ENCODE data around the gene CELA2A. TPM values are rescaled to one million over a fixed set of nuclear protein-coding genes. Genes with fewer than 3 reads are reported as not detected.
A peak's percentile ranks its signal among the peaks of the same experiment; 100 is the strongest.
"Not testable (repeated sequence)": the region's sequence is repeated elsewhere in the genome, so short reads cannot be mapped to it uniquely, and the experiment has no call there.

Gene CELA2A
- total and polyA plus RNA-seq, 4 donors = 0.72 TPM; not detected in 3

- DNase-seq (ENCODE audit: low read depth in 4 of 6, low spot score in 6 of 6) = no peak
Observed at GRCh38 chr1:15431571-15431948, 25.0 kb upstream of the CELA2A start.

GRCh38 chr1:15432324-15432723 lies 24.2 kb upstream of the CELA2A start:
- DNase-seq (ENCODE audit: low read depth in 4 of 6, low spot score in 6 of 6) = peak in 1 of 6 donors; percentile 16
- Histone ChIP-seq H3K4me3 (ENCODE audit: low read depth, low read length) (no peak overlapping the region), H3K4me1 (ENCODE audit: control insufficient read depth, insufficient read depth, low read length) (peaks cover 22% of the 10 kb centered on the region), H3K9me3 (ENCODE audit: control insufficient read depth, insufficient read depth, low read length) (no peaks in the 10 kb centered on the region), H3K27me3 (ENCODE audit: control insufficient read depth, insufficient read depth, low read length) (no peaks in the 10 kb centered on the region), H3K27ac (ENCODE audit: low read depth, low read length) (no peak overlapping the region), H3K36me3 (ENCODE audit: control insufficient read depth, insufficient read depth, low read length) (peaks cover 41% of the 10 kb centered on the region)
- 43% methylated on average over 8 of the region's 9 CpGs for WGBS (ENCODE audit: insufficient coverage)

More at GRCh38 chr1:15431571-15431948, 25.0 kb upstream of the CELA2A start:
- H3K27me3 ChIP-seq (ENCODE audit: control insufficient read depth, insufficient read depth, low read length) = no peaks in the 10 kb centered on the region
- whole genome bisulfite sequencing (ENCODE audit: insufficient coverage) = 100% methylated on average over 1 of the region's 4 CpGs
- H3K4me1 ChIP-seq (ENCODE audit: control insufficient read depth, insufficient read depth, low read length) = peaks cover 30% of the 10 kb centered on the region
- H3K9me3 ChIP-seq (ENCODE audit: control insufficient read depth, insufficient read depth, low read length) = no peaks in the 10 kb centered on the region
- H3K27ac ChIP-seq (ENCODE audit: low read depth, low read length) = no peak overlapping the region
- H3K36me3 ChIP-seq (ENCODE audit: control insufficient read depth, insufficient read depth, low read length) = peaks cover 49% of the 10 kb centered on the region
- H3K4me3 ChIP-seq (ENCODE audit: low read depth, low read length) = no peak overlapping the region

GRCh38 chr1:15433471-15433870 lies 23.1 kb upstream of the CELA2A start:
- H3K4me3 ChIP-seq (ENCODE audit: low read depth, low read length) = no peak overlapping the region
- 66% methylated on average over 8 of the region's 9 CpGs for WGBS (ENCODE audit: insufficient coverage)
- no peak for DNase-seq (ENCODE audit: low read depth in 4 of 6, low spot score in 6 of 6)
- peaks cover 31% of the 10 kb centered on the region for H3K36me3 ChIP-seq (ENCODE audit: control insufficient read depth, insufficient read depth, low read length)
- H3K9me3 ChIP-seq (ENCODE audit: control insufficient read depth, insufficient read depth, low read length) = no peaks in the 10 kb centered on the region
- H3K27ac ChIP-seq (ENCODE audit: low read depth, low read length) = no peak overlapping the region
- no peaks in the 10 kb centered on the region for H3K27me3 ChIP-seq (ENCODE audit: control insufficient read depth, insufficient read depth, low read length)
- peaks cover 16% of the 10 kb centered on the region for H3K4me1 ChIP-seq (ENCODE audit: control insufficient read depth, insufficient read depth, low read length)

- not testable (repeated sequence) for H3K4me3 ChIP-seq (ENCODE audit: low read depth, low read length); H3K27me3 ChIP-seq (ENCODE audit: control insufficient read depth, insufficient read depth, low read length); H3K9me3 ChIP-seq (ENCODE audit: control insufficient read depth, insufficient read depth, low read length); H3K27ac ChIP-seq (ENCODE audit: low read depth, low read length); DNase-seq (ENCODE audit: low read depth in 4 of 6, low spot score in 6 of 6)
- 72% methylated on average over 6 of the region's 8 CpGs for WGBS (ENCODE audit: insufficient coverage)
- peaks cover 18% of the 10 kb centered on the region for H3K36me3 ChIP-seq (ENCODE audit: control insufficient read depth, insufficient read depth, low read length)
- H3K4me1 ChIP-seq (ENCODE audit: control insufficient read depth, insufficient read depth, low read length) = peaks cover 10% of the 10 kb centered on the region
Observed at GRCh38 chr1:15434739-15435138, 21.8 kb upstream of the CELA2A start.

DNA sequence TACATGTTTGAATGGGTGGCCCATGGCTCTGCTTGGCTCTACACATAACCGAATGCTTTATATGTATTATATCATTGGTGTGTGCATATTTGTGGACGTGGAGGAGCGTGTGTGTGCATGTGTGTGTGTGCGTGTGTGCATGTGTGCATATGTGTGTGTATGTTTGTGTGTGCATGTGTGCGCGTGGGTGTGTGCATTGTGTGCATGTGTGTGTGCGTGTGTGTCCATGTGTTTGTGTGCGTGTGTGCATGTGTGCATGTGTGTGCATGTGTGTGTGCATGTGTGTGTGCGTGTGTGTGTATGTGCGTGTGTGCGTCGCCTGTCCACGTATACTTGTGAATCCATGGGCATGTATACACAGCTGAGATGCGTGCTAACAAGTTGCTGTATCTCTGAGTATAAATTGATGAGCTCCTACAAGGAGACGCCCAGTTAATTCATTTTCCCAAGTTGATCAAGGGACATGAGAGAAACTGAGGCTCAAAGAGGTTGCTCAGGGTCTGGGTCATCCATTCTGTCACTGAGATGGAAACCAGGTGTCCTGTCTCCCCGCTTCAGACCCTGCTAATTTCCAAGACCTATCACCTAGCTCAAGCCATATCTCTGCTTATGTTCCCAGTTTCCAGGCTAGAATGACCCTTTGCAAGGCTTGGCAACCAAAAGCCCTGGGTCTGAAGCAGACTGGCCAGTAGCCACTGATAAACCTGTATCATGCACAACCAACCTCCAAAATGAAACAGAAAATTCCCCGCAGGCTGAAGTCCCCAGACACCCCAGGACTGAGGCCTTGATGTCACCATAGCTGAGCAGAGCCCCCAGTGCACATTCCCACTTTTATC lies 21.1 kb upstream of the CELA2A start:
- Histone ChIP-seq H3K27me3 (ENCODE audit: control insufficient read depth, insufficient read depth, low read length) (no peaks in the 10 kb centered on the region), H3K9me3 (ENCODE audit: control insufficient read depth, insufficient read depth, low read length) (no peaks in the 10 kb centered on the region), H3K4me1 (ENCODE audit: control insufficient read depth, insufficient read depth, low read length) (peaks cover 10% of the 10 kb centered on the region), H3K36me3 (ENCODE audit: control insufficient read depth, insufficient read depth, low read length) (peaks cover 11% of the 10 kb centered on the region), H3K27ac (ENCODE audit: low read depth, low read length) (no peak overlapping the region), H3K4me3 (ENCODE audit: low read depth, low read length) (no peak overlapping the region)
- WGBS (ENCODE audit: insufficient coverage) = 92% methylated on average over 16 of the region's 17 CpGs
- DNase-seq (ENCODE audit: low read depth in 4 of 6, low spot score in 6 of 6) = no peak

GRCh38 chr1:15436881-15437442 lies 19.6 kb upstream of the CELA2A start:
- 88% methylated on average over 6 of the region's 6 CpGs for WGBS (ENCODE audit: insufficient coverage)
- peak in 1 of 6 donors; percentile 17 for DNase-seq (ENCODE audit: low read depth in 4 of 6, low spot score in 6 of 6)

DNA sequence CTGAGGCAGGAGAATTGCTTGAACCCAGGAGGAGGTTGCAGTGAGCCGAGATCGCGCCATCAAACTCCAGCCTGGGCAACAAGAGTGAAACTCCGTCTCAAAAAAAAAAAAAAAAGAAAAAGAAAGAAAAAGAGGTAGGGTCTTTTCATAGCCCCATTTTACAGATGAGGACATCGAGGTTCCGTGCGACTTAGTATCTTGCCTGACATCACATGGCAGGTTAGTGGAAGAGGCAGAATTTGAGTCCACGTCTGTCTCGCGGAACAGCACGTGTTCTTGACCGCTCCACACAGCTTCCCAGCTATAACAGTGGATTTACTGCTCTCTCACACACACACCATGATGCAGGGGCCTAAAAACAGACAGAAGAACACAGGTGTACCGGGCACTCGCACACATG lies 17.2 kb upstream of the CELA2A start:
- H3K27ac ChIP-seq (ENCODE audit: low read depth, low read length) = no peak overlapping the region
- H3K4me3 ChIP-seq (ENCODE audit: low read depth, low read length) = no peak overlapping the region
- no peak for DNase-seq (ENCODE audit: low read depth in 4 of 6, low spot score in 6 of 6)
- no peaks in the 10 kb centered on the region for H3K27me3 ChIP-seq (ENCODE audit: control insufficient read depth, insufficient read depth, low read length)
- no CpG with 5 or more reads among the region's 14 CpGs for WGBS (ENCODE audit: insufficient coverage)
- no peaks in the 10 kb centered on the region for H3K36me3 ChIP-seq (ENCODE audit: control insufficient read depth, insufficient read depth, low read length)
- no peaks in the 10 kb centered on the region for H3K9me3 ChIP-seq (ENCODE audit: control insufficient read depth, insufficient read depth, low read length)
- H3K4me1 ChIP-seq (ENCODE audit: control insufficient read depth, insufficient read depth, low read length) = no peaks in the 10 kb centered on the region

More at GRCh38 chr1:15436881-15437442, 19.6 kb upstream of the CELA2A start:
- H3K27ac ChIP-seq (ENCODE audit: low read depth, low read length) = no peak overlapping the region
- H3K9me3 ChIP-seq (ENCODE audit: control insufficient read depth, insufficient read depth, low read length) = no peaks in the 10 kb centered on the region
- no peaks in the 10 kb centered on the region for H3K27me3 ChIP-seq (ENCODE audit: control insufficient read depth, insufficient read depth, low read length)
- H3K4me1 ChIP-seq (ENCODE audit: control insufficient read depth, insufficient read depth, low read length) = peaks cover 6% of the 10 kb centered on the region
- H3K4me3 ChIP-seq (ENCODE audit: low read depth, low read length) = no peak overlapping the region
- H3K36me3 ChIP-seq (ENCODE audit: control insufficient read depth, insufficient read depth, low read length) = no peaks in the 10 kb centered on the region

DNA sequence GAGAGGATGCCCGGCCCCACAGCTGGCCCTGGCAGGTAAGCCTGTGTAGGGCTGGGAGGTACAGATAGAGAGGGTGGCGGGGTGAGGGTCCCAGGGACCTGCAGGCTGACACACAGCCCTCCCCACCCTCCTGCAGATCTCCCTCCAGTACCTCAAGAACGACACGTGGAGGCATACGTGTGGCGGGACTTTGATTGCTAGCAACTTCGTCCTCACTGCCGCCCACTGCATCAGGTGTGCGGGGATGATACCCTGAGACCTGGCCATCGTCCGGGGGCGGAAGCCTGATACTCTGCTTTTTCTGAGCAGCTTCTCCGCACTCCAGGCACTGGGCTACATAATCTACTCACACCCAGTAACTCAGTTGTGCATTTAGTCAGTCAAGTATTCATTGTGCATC lies 16.2 kb upstream of the CELA2A start:
- Histone ChIP-seq H3K36me3 (ENCODE audit: control insufficient read depth, insufficient read depth, low read length) (no peaks in the 10 kb centered on the region), H3K27me3 (ENCODE audit: control insufficient read depth, insufficient read depth, low read length) (no peaks in the 10 kb centered on the region), H3K27ac (ENCODE audit: low read depth, low read length) (no peak overlapping the region), H3K9me3 (ENCODE audit: control insufficient read depth, insufficient read depth, low read length) (no peaks in the 10 kb centered on the region), H3K4me1 (ENCODE audit: control insufficient read depth, insufficient read depth, low read length) (no peaks in the 10 kb centered on the region), H3K4me3 (ENCODE audit: low read depth, low read length) (no peak overlapping the region)
- WGBS (ENCODE audit: insufficient coverage) = 95% methylated on average over 12 of the region's 13 CpGs
- DNase-seq (ENCODE audit: low read depth in 4 of 6, low spot score in 6 of 6) = no peak

GRCh38 chr1:15441247-15441646 lies 15.3 kb upstream of the CELA2A start:
- Histone ChIP-seq H3K9me3 (ENCODE audit: control insufficient read depth, insufficient read depth, low read length) (no peaks in the 10 kb centered on the region), H3K4me3 (ENCODE audit: low read depth, low read length) (no peak overlapping the region), H3K36me3 (ENCODE audit: control insufficient read depth, insufficient read depth, low read length) (no peaks in the 10 kb centered on the region), H3K4me1 (ENCODE audit: control insufficient read depth, insufficient read depth, low read length) (no peaks in the 10 kb centered on the region), H3K27ac (ENCODE audit: low read depth, low read length) (no peak overlapping the region), H3K27me3 (ENCODE audit: control insufficient read depth, insufficient read depth, low read length) (no peaks in the 10 kb centered on the region)
- 87% methylated on average over 6 of the region's 6 CpGs for WGBS (ENCODE audit: insufficient coverage)
- no peak for DNase-seq (ENCODE audit: low read depth in 4 of 6, low spot score in 6 of 6)

DNA sequence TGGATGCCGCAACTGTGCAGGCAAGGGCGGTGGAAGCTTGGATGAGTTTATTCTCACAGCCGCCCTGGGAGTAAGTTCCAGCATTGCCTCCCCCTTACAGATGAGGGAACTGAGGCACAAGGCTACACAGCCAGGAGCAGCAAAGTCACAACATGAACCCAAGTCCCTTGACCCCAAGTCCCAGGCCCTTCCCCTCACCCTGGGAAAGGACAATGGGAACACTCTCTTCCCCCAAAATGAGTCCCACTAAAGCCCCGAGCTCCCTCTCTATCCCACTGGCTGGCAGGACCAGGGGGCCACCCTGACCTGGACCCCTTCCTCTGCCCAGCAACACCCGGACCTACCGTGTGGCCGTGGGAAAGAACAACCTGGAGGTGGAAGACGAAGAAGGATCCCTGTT lies 14.4 kb upstream of the CELA2A start:
- H3K4me3 ChIP-seq (ENCODE audit: low read depth, low read length) = no peak overlapping the region
- DNase-seq (ENCODE audit: low read depth in 4 of 6, low spot score in 6 of 6) = no peak
- H3K27ac ChIP-seq (ENCODE audit: low read depth, low read length) = no peak overlapping the region
- no peaks in the 10 kb centered on the region for H3K9me3 ChIP-seq (ENCODE audit: control insufficient read depth, insufficient read depth, low read length)
- 100% methylated on average over 3 of the region's 8 CpGs for WGBS (ENCODE audit: insufficient coverage)
- no peaks in the 10 kb centered on the region for H3K36me3 ChIP-seq (ENCODE audit: control insufficient read depth, insufficient read depth, low read length)
- H3K27me3 ChIP-seq (ENCODE audit: control insufficient read depth, insufficient read depth, low read length) = no peaks in the 10 kb centered on the region
- no peaks in the 10 kb centered on the region for H3K4me1 ChIP-seq (ENCODE audit: control insufficient read depth, insufficient read depth, low read length)

Data from spinal cord (tissue), 10 donors.